Activated CD8-positive, alpha-beta T cell treated with anti-CD3 and anti-CD28 coated beads for 36 hours (primary cell): ENCODE data around the gene TST. TPM values are rescaled to one million over a fixed set of nuclear protein-coding genes. Genes with fewer than 3 reads are reported as not detected.

Experiments
- ATAC-seq: fragments of 200-7000 bp; cut with Tn5 transposase; one replicate; pipeline ENCODE4 v1.10.0; 2021; ENCODE audit warnings: mild to moderate bottlenecking, moderate library complexity
- CTCF ChIA-PET: fragments of 350-600 bp; sonication (Branson Sonifier 250); formaldehyde crosslinking; loops from one replicate; lab custom pipeline; 2021; ENCODE audit warnings: antibody characterized with exemption; lab: Charles Lee
- POLR2A ChIA-PET: fragments of 350-600 bp; sonication (Branson Sonifier 250); formaldehyde crosslinking; loops from one replicate; lab custom pipeline; 2021; ENCODE audit warnings: antibody characterized with exemption; lab: Charles Lee
- DNase-seq: peaks from one replicate; pipeline ENCODE4 v3.0.0-alpha.2; 2020
- H3K27ac Mint-ChIP-seq: one replicate; pipeline ENCODE4 v1.8.0; 2021; ENCODE audit warnings: mild to moderate bottlenecking, mixed read lengths
- H3K27me3 Mint-ChIP-seq: one replicate; pipeline ENCODE4 v1.8.0; 2021; ENCODE audit warnings: mixed read lengths
- H3K36me3 Mint-ChIP-seq: one replicate; pipeline ENCODE4 v1.8.0; 2021; ENCODE audit warnings: low read depth, mixed read lengths
- H3K4me1 Mint-ChIP-seq: one replicate; pipeline ENCODE4 v1.8.0; 2021; ENCODE audit warnings: low read depth, mixed read lengths
- H3K4me3 Mint-ChIP-seq: one replicate; pipeline ENCODE4 v1.8.0; 2021; ENCODE audit warnings: mild to moderate bottlenecking, moderate library complexity, mixed read lengths
- H3K9me3 Mint-ChIP-seq: one replicate; pipeline ENCODE4 v1.8.0; 2021; ENCODE audit warnings: mixed read lengths
- intact Hi-C: fragments of 100-400 bp; cut with micrococcal nuclease; formaldehyde crosslinking; loops from one replicate; pipeline ENCODE4 v1.10.0; 2022
- total RNA-seq, 2 experiments: library from RNA; stranded (reverse); gene quantifications; one replicate each; pipeline ENCODE4 v1.2.3, GENCODE V29; 2021
- TF ChIP-seq, protein P1 (sequence below): fragments of 200-600 bp; IDR thresholded peaks from one replicate; pipeline ENCODE4 v1.8.0; 2022; ENCODE audit warnings: antibody characterized with exemption, mild to moderate bottlenecking

TST gene
- total RNA-seq, 2 experiments from 2014 or later: 1.2 to 1.8 TPM

DNA sequence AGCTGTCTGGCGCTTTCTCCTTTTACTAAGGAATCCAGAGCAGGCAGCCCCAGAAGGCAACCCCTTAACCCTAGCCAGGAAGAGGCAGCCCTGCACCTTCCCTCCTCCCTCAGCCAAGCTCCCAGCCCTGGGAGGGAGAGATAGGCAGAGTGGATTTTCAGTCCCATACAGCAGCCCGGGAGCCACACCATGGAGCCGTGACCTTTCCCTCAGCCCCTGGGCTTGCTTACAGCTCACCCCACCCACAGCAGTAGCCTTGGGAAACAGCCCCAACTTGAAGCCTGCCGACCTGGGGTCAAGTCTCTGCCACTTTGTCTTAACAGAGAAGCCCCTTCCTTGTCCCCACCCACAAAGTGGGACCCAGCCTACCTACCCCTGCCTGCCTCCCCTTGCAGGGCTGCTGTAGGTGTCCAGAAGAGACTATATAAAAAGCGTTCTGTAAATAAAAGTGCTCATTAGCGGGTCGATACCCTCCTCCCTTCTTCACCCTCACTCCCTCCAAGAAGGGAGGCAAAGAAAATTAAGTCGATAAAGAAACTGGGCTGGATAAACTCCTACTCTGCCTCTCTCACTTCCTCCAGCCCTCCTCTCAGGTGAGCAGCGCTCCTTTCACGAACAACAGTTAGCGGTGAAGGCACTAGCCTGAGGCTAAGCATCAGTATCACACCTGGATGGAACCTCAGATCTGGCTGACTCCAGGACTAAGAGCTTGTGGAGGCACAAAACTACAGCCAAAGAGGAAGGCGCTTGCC is 4.2 kb downstream of the TST start:
- Mint-ChIP-seq H3K27ac (no peak overlapping the region), H3K36me3 (no peaks in the 10 kb centered on the region), H3K4me3 (no peak overlapping the region), H3K4me1 (peaks cover 2% of the 10 kb centered on the region), H3K27me3 (peaks cover 7% of the 10 kb centered on the region), H3K9me3 (no peaks in the 10 kb centered on the region)
- ATAC-seq (no peak), DNase-seq (no peak)
- POLR2A ChIA-PET: no interaction called here
- intact Hi-C loops: no loop called here
- CTCF ChIA-PET: interaction anchor here (0.8 kb wide), 1 partner anchor 9 kb away, joined by 3 read pairs; no protein-coding TSS in a partner anchor
- TF ChIP-seq, protein P1, sequence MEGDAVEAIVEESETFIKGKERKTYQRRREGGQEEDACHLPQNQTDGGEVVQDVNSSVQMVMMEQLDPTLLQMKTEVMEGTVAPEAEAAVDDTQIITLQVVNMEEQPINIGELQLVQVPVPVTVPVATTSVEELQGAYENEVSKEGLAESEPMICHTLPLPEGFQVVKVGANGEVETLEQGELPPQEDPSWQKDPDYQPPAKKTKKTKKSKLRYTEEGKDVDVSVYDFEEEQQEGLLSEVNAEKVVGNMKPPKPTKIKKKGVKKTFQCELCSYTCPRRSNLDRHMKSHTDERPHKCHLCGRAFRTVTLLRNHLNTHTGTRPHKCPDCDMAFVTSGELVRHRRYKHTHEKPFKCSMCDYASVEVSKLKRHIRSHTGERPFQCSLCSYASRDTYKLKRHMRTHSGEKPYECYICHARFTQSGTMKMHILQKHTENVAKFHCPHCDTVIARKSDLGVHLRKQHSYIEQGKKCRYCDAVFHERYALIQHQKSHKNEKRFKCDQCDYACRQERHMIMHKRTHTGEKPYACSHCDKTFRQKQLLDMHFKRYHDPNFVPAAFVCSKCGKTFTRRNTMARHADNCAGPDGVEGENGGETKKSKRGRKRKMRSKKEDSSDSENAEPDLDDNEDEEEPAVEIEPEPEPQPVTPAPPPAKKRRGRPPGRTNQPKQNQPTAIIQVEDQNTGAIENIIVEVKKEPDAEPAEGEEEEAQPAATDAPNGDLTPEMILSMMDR: no peak

GRCh38 chr22:37014415-37014806 is 4.8 kb downstream of the TST start:
- Mint-ChIP-seq H3K27ac (no peak overlapping the region), H3K4me3 (no peak overlapping the region), H3K4me1 (no peaks in the 10 kb centered on the region), H3K9me3 (no peaks in the 10 kb centered on the region), H3K27me3 (peaks cover 5% of the 10 kb centered on the region), H3K36me3 (no peaks in the 10 kb centered on the region)
- POLR2A ChIA-PET: no interaction called here
- intact Hi-C loops: no loop called here
- TF ChIP-seq, protein P1: no peak
- CTCF ChIA-PET: interaction anchor here (0.8 kb wide), 1 partner anchor 9 kb away, joined by 3 read pairs; no protein-coding TSS in a partner anchor
- DNase-seq (no peak), ATAC-seq (no peak)

GRCh38 chr22:37012956-37013355 is 6.3 kb downstream of the TST start:
- ChIA-PET CTCF (interaction anchor here (0.7 to 1.0 kb wide), 2 partner anchors 10 to 11 kb away, joined by 3 read pairs; no protein-coding TSS in a partner anchor), POLR2A (interaction anchor here (0.6 kb wide), 1 partner anchor 30 kb away, joined by 4 read pairs; no protein-coding TSS in a partner anchor)
- intact Hi-C loops: no loop called here
- TF ChIP-seq, protein P1: no peak
- Mint-ChIP-seq H3K9me3 (no peaks in the 10 kb centered on the region), H3K27me3 (peaks cover 3% of the 10 kb centered on the region), H3K4me1 (no peaks in the 10 kb centered on the region), H3K36me3 (no peaks in the 10 kb centered on the region), H3K27ac (no peak overlapping the region), H3K4me3 (no peak overlapping the region)
- no peak for ATAC-seq
- no peak for DNase-seq

GRCh38 chr22:37012262-37012904 is 6.9 kb downstream of the TST start:
- Mint-ChIP-seq H3K27ac (no peak overlapping the region), H3K4me3 (no peak overlapping the region), H3K36me3 (no peaks in the 10 kb centered on the region), H3K9me3 (no peaks in the 10 kb centered on the region), H3K4me1 (no peaks in the 10 kb centered on the region), H3K27me3 (peaks cover 3% of the 10 kb centered on the region)
- intact Hi-C loops: no loop called here
- POLR2A ChIA-PET: no interaction called here
- TF ChIP-seq, protein P1: no peak
- CTCF ChIA-PET: no interaction called here
- no peak for DNase-seq
- ATAC-seq: no peak

GRCh38 chr22:37011472-37011871 is 7.8 kb downstream of the TST start:
- Mint-ChIP-seq H3K27me3 (peaks cover 5% of the 10 kb centered on the region), H3K9me3 (no peaks in the 10 kb centered on the region)

More at GRCh38 chr22:37011472-37011871, 7.8 kb downstream of the TST start:
- DNase-seq (no peak), ATAC-seq (no peak)
- intact Hi-C loops: no loop called here
- ChIA-PET CTCF (interaction anchor here (0.8 kb wide), 1 partner anchor 9 kb away, joined by 3 read pairs; no protein-coding TSS in a partner anchor), POLR2A (no interaction called here)
- Mint-ChIP-seq H3K36me3 (no peaks in the 10 kb centered on the region), H3K4me1 (no peaks in the 10 kb centered on the region), H3K27ac (no peak overlapping the region), H3K4me3 (no peak overlapping the region)
- TF ChIP-seq, protein P1: no peak
